AG09319 (cell line): ENCODE measurements around the gene SRRM1.
"Not testable (repeated sequence)": the region's sequence is repeated elsewhere in the genome, so short reads cannot be mapped to it uniquely, and the experiment has no call there.

Experiments used
- DNase-seq: peaks from one replicate; pipeline ENCODE4 v3.0.0-alpha.2; 2010; ENCODE audit warnings: low read depth; ENCODE audit errors: extremely low read depth
- CTCF ChIP-seq: IDR thresholded peaks from 2 replicates; pipeline ENCODE4 v1.5.1; 2011; ENCODE audit warnings: low read depth, mild to moderate bottlenecking, inconsistent platforms, low read length, moderate library complexity

SRRM1 gene

GRCh38 chr1:24659166-24659904, 16.2 kb downstream of the SRRM1 start:
- no peak for TF ChIP-seq CTCF
- no peak for DNase-seq

GRCh38 chr1:24659993-24660665, 17.0 kb downstream of the SRRM1 start:
- TF ChIP-seq CTCF = no peak

GRCh38 chr1:24664507-24665033, 21.5 kb downstream of the SRRM1 start:
- no peak for TF ChIP-seq CTCF
- DNase-seq = no peak

More at GRCh38 chr1:24659993-24660665, 17.0 kb downstream of the SRRM1 start:
- DNase-seq = no peak

GRCh38 chr1:24666794-24667193, 23.7 kb downstream of the SRRM1 start:
- no peak for TF ChIP-seq CTCF

GRCh38 chr1:24671372-24671771, 28.3 kb downstream of the SRRM1 start:
- DNase-seq = not testable (repeated sequence)

More at GRCh38 chr1:24666794-24667193, 23.7 kb downstream of the SRRM1 start:
- no peak for DNase-seq

- DNase-seq = not testable (repeated sequence)
Observed at GRCh38 chr1:24672686-24673085, 29.6 kb downstream of the SRRM1 start.

GRCh38 chr1:24673341-24673740, 30.2 kb downstream of the SRRM1 start:
- no peak for TF ChIP-seq CTCF
- no peak for DNase-seq

GRCh38 chr1:24678421-24678820, 35.3 kb downstream of the SRRM1 start:
- DNase-seq = not testable (repeated sequence)

GRCh38 chr1:24679725-24680124, 36.6 kb downstream of the SRRM1 start:
- TF ChIP-seq CTCF = no peak
- DNase-seq = no peak
